GM06990 (cell line): ENCODE results near the gene MAD2L1BP.

Source experiments
- DNase-seq: peaks from one replicate; pipeline ENCODE4 v3.0.0-alpha.2; 2011; ENCODE audit not compliant: insufficient read length; ENCODE audit errors: extremely low read depth
- H3K27me3 ChIP-seq: replicated peaks from 2 replicates; pipeline ENCODE4 v1.6.0; 2011; ENCODE audit warnings: low read length; ENCODE audit not compliant: control insufficient read depth, insufficient read depth
- H3K36me3 ChIP-seq: 2 replicates; pipeline ENCODE4 v1.5.1; 2011; ENCODE audit warnings: low read length; ENCODE audit not compliant: control insufficient read depth, insufficient read depth
- H3K4me3 ChIP-seq: replicated peaks from 2 replicates; pipeline ENCODE4 v1.5.1; 2011; ENCODE audit warnings: low read depth, mild to moderate bottlenecking, control low read depth, low read length
- TF ChIP-seq, protein P1 (sequence below): IDR thresholded peaks from 2 replicates; pipeline ENCODE4 v1.5.1; 2011; ENCODE audit warnings: low read length, control low read depth, mild to moderate bottlenecking, inconsistent platforms; ENCODE audit not compliant: insufficient read depth, poor library complexity, severe bottlenecking

MAD2L1BP gene

DNA sequence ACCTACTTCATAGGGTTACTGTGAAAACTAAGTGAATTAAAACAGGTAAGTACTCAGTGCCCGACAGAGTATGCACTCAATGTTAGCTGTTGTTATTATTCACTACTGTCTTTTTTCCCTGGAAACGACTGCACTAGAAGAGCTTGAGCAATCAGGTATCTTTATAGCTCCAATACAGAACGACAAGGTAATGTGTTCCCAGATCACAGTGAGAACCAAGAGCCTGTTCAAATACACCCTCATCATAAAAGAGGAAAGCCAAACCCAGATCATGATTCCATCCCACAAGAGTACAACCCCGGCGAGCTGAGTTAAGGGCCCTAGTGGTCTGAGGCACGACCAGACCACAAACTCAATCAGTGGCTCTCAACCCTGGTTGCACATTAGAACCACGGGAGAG lies 42.1 kb downstream of the MAD2L1BP start:
- H3K36me3 ChIP-seq, result peaks cover 46% of the 10 kb centered on the region

DNA sequence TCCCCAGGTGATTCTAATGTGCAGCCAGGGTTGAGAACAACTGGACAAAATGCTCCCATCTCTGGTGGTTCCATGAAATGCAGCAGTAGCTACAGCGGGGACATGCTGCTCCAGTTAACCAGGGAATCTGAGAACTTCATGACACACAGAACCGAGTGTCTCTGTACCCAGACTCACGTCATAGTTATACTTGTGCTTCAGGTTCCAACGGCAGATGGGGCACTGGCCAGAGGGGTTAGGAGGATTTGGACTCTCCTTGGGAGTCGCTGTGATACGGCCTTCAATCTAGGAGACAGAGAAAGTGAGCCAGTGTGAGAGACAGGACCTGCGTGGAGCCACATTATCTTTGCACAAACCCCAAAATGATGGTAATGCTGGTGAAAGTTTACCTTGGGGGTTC lies 42.7 kb downstream of the MAD2L1BP start:
- DNase-seq, result no peak
- TF ChIP-seq, protein P1, sequence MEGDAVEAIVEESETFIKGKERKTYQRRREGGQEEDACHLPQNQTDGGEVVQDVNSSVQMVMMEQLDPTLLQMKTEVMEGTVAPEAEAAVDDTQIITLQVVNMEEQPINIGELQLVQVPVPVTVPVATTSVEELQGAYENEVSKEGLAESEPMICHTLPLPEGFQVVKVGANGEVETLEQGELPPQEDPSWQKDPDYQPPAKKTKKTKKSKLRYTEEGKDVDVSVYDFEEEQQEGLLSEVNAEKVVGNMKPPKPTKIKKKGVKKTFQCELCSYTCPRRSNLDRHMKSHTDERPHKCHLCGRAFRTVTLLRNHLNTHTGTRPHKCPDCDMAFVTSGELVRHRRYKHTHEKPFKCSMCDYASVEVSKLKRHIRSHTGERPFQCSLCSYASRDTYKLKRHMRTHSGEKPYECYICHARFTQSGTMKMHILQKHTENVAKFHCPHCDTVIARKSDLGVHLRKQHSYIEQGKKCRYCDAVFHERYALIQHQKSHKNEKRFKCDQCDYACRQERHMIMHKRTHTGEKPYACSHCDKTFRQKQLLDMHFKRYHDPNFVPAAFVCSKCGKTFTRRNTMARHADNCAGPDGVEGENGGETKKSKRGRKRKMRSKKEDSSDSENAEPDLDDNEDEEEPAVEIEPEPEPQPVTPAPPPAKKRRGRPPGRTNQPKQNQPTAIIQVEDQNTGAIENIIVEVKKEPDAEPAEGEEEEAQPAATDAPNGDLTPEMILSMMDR, result no peak
- Histone ChIP-seq H3K4me3 (no peak overlapping the region), H3K27me3 (no peaks in the 10 kb centered on the region), H3K36me3 (peaks cover 46% of the 10 kb centered on the region)

More for the DNA sequence above, 42.1 kb downstream of the MAD2L1BP start:
- Histone ChIP-seq H3K4me3 (no peak overlapping the region), H3K27me3 (no peaks in the 10 kb centered on the region)
- TF ChIP-seq, protein P1, result no peak
- DNase-seq, result no peak

DNA sequence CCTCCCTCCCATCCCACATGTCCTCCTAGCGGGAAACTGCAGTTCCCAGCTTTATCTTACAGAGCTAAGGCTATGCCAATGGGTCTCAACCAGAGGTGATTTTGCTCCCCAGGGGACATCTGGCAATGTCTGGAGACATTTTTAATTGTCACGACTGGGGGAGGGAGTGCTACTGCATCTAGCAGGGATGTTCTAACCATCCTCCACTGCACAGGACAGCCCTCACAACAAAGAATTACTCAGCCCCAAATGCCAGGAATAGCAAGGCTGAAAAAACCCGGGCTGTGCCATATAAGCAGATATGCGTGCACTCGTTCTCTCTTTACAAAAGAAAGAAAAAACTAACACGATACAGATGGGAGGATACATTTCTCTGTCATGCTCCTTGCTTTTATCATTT lies 43.4 kb downstream of the MAD2L1BP start:
- DNase-seq, result no peak
- Histone ChIP-seq H3K36me3 (peaks cover 43% of the 10 kb centered on the region), H3K27me3 (no peaks in the 10 kb centered on the region), H3K4me3 (no peak overlapping the region)
- TF ChIP-seq, protein P1, result no peak

DNA sequence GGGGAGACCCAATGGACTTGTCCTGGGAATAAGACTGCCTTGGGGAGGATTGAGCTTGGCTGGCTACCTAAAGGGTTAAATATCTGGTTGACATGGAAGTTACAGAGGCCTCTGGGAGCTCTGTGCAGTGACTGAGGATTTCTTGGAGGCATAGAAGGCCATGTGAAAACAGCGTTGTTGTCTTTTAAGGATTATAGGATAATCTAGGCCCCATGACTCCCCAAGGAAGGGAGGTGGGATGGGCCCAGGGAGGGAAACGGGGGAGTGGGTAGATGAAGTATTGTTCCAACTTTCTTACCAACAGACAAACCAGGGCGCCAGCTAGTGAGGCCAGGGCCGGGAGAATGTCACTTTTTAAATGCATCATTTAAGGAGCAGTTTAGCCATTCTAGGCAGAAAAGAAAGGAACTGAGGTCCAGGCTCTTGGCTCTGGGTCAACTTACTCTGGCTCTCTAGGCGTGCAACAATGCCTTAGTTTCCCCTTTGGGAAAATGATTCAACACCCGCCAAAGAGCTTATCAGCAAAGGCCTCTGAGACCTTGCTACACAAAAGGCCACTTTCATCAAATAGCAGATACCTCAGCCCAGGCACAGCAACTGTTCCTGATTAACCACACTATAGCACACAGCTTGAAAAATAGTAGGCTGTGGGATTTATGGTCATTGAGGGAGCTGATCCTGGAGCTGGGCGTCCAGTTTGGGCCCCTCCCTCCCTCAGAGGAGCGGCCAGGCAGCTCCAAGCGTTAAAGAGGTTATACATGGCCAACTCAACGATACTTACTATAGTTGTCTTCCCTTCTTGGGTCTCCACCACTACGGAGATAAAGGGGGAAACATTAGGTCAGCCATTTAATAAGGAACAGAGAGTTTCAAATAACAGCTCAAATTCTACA lies 44.9 kb downstream of the MAD2L1BP start:
- H3K36me3 ChIP-seq, result peaks cover 33% of the 10 kb centered on the region
- H3K4me3 ChIP-seq, result no peak overlapping the region
- TF ChIP-seq, protein P1, result no peak
- H3K27me3 ChIP-seq, result no peaks in the 10 kb centered on the region
- no peak for DNase-seq

DNA sequence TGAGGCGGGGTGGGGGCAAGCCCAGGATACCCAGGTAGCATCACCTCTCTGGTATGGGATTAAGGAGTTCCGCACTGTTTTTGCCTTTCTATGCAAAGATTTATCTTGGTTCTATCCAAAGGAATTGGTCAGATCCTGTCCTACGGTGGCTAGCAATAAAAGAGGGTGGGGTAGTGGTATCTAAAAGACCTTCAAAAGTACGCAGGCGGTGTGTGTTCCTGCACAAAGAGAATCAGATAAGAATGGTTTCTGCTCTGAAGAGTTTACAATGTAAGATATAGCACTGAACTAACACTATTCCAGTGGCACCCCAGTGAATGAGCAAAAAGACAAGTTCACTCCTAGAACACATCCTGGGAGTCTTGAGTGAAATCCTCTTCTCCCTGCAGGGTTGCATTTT lies 45.7 kb downstream of the MAD2L1BP start:
- no peak for DNase-seq
- no peak overlapping the region for H3K4me3 ChIP-seq
- H3K27me3 ChIP-seq, result no peaks in the 10 kb centered on the region
- peaks cover 32% of the 10 kb centered on the region for H3K36me3 ChIP-seq
- TF ChIP-seq, protein P1, result no peak
